ENCODE measurements around the gene UCP3. TPM values are rescaled to one million over a fixed set of nuclear protein-coding genes. Genes with fewer than 3 reads are reported as not detected.

The UCP3 gene
- total and polyA plus RNA-seq, 8 donors, result under 0.01 to 28.0 (median 0.70) TPM; not detected in 1

GRCh38 chr11:74037309-74037708 is 28.4 kb upstream of the UCP3 start:
- Histone ChIP-seq H3K27me3 (no peaks in the 10 kb centered on the region), H3K36me3 (peaks cover 28 to 100% (median 88%) of the 10 kb centered on the region in 4 donors), H3K4me1 (no peaks in the 10 kb centered on the region), H3K27ac (peak overlapping the region in 1 of 5 donors; percentile 6), H3K9me3 (no peaks in the 10 kb centered on the region), H3K4me3 (no peak overlapping the region)
- no peak for TF ChIP-seq EP300 (IDR thresholded peaks at IDR 0.05)
- no peak for TF ChIP-seq POLR2A (IDR thresholded peaks at IDR 0.05)
- no peak for TF ChIP-seq CTCF (IDR thresholded peaks at IDR 0.05)
- TF ChIP-seq POLR2AphosphoS5 (IDR thresholded peaks at IDR 0.05), result no peak
- DNase-seq, result peak in 1 of 2 donors; percentile 74
- intact Hi-C loops (cut with DNase I; ENCODE audit: low total_unique reads), result no loop called here
- WGBS, 5 donors, result 67 to 75% (median 71%) methylated on average over 4 of the region's 4 CpGs

- peaks cover 21 to 93% (median 85%) of the 10 kb centered on the region in 4 donors for H3K36me3 ChIP-seq
- intact Hi-C loops (cut with DNase I; ENCODE audit: low total_unique reads), result no loop called here
- no peaks in the 10 kb centered on the region for H3K9me3 ChIP-seq
- WGBS, 5 donors, result 22 to 52% (median 41%) methylated on average over 1 of the region's 1 CpG
- no peaks in the 10 kb centered on the region for H3K4me1 ChIP-seq
- no peak for DNase-seq
- peak overlapping the region in 2 of 5 donors; percentile 44 to 50 for H3K27ac ChIP-seq
- TF ChIP-seq POLR2A (IDR thresholded peaks at IDR 0.05) (no peak), EP300 (IDR thresholded peaks at IDR 0.05) (no peak), POLR2AphosphoS5 (IDR thresholded peaks at IDR 0.05) (no peak), CTCF (IDR thresholded peaks at IDR 0.05) (no peak)
- no peak overlapping the region for H3K4me3 ChIP-seq
- no peaks in the 10 kb centered on the region for H3K27me3 ChIP-seq
These were observed 26.4 kb upstream of the UCP3 start for GRCh38 chr11:74035264-74035663.

- H3K9me3 ChIP-seq, result no peaks in the 10 kb centered on the region
- peaks cover 14 to 92% (median 78%) of the 10 kb centered on the region in 4 donors for H3K36me3 ChIP-seq
- TF ChIP-seq EP300 (IDR thresholded peaks at IDR 0.05), result no peak
- TF ChIP-seq POLR2A (IDR thresholded peaks at IDR 0.05), result no peak
- TF ChIP-seq POLR2AphosphoS5 (IDR thresholded peaks at IDR 0.05), result no peak
- no peak for TF ChIP-seq CTCF (IDR thresholded peaks at IDR 0.05)
- 78 to 97% (median 94%) methylated on average over 3 of the region's 3 CpGs for WGBS, 5 donors
- H3K4me3 ChIP-seq, result no peak overlapping the region
- intact Hi-C loops (cut with DNase I; ENCODE audit: low total_unique reads), result no loop called here
- H3K27me3 ChIP-seq, result no peaks in the 10 kb centered on the region
- H3K27ac ChIP-seq, result no peak overlapping the region
- DNase-seq, result no peak
- H3K4me1 ChIP-seq, result no peaks in the 10 kb centered on the region
These were observed 24.2 kb upstream of the UCP3 start for GRCh38 chr11:74033046-74033445.

DNA sequence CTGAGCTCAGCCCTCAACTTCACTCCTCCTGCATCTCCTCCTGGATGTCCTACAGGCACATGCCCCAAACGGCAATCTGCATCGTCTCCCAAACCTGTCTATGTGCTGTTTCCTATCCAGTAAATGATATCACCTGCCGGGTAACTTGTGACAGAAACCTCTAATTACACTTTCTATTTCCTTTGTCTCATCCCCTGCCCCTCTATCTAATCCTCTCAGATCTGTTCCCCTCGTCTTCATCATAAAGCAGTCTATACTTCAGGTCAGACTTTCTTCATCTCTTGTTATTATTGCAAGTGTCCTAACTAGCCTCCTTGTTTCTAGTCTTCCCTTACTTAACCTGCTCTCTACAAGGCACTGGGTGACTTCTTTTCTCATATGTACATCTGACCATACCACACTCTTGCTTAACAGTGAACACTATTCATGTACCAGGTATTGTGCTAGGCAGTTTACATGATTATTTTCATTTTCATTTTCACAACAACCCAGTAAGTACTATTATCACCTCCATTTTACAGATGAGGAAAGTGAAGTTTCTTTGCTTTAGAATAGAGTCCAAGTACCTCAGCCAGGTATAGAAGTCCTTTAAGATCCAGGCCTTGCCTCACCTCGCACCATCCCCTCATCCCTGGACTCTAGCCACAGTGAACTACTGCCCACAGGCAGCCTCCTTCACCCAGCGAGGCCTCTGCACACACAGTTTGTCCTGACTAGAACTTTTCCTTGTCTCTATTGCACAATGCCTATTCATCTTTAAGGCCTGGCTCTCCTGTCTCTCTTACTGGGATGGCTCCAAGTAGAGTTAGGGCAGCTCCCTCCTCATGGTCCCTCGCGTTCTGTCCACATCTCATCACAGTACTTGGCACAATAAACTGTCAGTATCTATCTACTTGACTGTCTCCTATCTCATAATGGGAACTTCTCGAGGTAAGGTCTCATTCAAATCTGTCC is 22.1 kb upstream of the UCP3 start:
- Histone ChIP-seq H3K36me3 (peaks cover 14 to 80% (median 68%) of the 10 kb centered on the region in 4 donors), H3K27me3 (no peaks in the 10 kb centered on the region), H3K4me1 (peaks cover 0 to 8% (median 0%) of the 10 kb centered on the region in 4 donors), H3K4me3 (no peak overlapping the region), H3K9me3 (no peaks in the 10 kb centered on the region), H3K27ac (no peak overlapping the region)
- 82 to 94% (median 89%) methylated on average over 9 of the region's 9 CpGs for WGBS, 5 donors
- no peak for DNase-seq
- TF ChIP-seq EP300 (IDR thresholded peaks at IDR 0.05), result no peak
- no peak for TF ChIP-seq POLR2A (IDR thresholded peaks at IDR 0.05)
- no peak for TF ChIP-seq POLR2AphosphoS5 (IDR thresholded peaks at IDR 0.05)
- no peak for TF ChIP-seq CTCF (IDR thresholded peaks at IDR 0.05)
- intact Hi-C loops (cut with DNase I; ENCODE audit: low total_unique reads), result no loop called here

Data from stomach (tissue), 9 donors.